ENCODE results near the gene FAM53B. TPM values are rescaled to one million over a fixed set of nuclear protein-coding genes. Genes with fewer than 3 reads are reported as not detected.

Gene FAM53B
- total RNA-seq, 1 experiment from 2014 or later = 8.7 TPM

- DNase-seq (ENCODE audit: low spot score) = no peak
Measured at GRCh38 chr10:124728071-124728829, 15.9 kb downstream of the FAM53B start.

DNA sequence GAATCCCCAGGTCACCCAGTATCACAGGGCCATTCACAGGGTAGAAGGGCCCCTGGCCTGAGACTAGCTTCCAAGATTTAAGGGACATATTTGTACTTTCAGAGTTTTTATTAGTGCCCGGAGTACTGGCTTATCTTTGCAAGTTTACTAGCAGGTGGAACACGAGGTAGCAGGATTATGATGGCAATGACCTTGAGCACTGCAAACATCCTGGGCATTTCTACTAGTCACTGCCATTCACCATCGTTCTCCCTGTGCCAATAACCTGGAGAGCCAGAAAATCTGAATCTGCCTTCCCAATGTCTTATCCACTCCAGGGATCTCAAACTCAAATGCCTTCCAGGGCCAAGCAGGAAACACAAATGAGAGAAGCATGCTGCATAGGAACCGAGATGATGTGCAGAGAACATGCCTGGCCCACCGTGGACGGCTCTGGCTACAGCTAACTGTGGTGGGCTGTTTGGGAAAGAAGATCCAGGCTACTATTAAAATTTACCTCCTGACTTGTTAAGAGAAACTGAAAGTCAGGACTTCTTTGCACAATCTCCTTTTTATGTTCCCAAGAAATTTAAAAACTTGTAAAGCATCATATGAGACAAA is 16.7 kb downstream of the FAM53B start:
- DNase-seq (ENCODE audit: low spot score) = no peak

DNA sequence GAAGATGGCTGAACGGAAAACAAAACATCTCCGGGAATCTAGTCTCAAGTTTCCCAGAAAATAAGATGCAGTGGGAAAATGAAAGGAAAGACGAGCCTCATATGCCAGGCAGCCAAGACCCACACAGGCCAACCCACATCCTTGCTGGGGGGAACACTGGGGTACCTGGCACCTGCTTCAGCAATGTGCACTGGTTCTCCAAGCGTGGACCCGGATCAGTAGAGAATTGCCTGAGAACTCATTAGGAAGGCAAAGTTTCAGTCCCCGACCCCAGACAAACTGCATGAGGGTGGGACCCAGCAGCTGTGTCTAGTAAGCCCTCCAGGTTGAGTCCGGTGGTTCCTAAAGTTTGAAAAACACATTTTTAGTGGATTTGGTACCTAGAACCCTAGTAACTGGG is 18.4 kb downstream of the FAM53B start:
- no peak for DNase-seq (ENCODE audit: low spot score)

DNA sequence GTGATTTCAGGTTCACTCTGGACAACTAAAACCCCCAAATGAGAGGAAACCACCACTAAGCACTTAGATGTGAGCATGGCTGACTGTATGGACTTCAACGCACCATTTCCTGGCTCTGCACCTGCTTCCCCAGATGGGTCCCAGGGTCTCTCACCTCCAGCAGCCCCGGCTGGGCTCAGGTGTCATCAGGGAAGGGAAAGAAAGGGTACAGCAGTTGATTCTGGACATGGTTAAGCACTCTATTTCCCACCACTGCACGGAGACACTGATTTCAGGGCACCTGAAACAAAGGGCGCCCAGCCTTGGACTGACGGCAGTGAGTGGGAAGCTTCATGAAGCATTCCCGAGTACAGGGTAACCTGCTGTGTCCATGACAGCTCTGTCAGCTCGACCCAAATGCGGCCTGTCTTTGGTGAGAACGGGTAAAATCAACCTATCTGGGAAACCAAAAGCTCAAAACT is 19.0 kb downstream of the FAM53B start:
- DNase-seq (ENCODE audit: low spot score) = no peak

DNA sequence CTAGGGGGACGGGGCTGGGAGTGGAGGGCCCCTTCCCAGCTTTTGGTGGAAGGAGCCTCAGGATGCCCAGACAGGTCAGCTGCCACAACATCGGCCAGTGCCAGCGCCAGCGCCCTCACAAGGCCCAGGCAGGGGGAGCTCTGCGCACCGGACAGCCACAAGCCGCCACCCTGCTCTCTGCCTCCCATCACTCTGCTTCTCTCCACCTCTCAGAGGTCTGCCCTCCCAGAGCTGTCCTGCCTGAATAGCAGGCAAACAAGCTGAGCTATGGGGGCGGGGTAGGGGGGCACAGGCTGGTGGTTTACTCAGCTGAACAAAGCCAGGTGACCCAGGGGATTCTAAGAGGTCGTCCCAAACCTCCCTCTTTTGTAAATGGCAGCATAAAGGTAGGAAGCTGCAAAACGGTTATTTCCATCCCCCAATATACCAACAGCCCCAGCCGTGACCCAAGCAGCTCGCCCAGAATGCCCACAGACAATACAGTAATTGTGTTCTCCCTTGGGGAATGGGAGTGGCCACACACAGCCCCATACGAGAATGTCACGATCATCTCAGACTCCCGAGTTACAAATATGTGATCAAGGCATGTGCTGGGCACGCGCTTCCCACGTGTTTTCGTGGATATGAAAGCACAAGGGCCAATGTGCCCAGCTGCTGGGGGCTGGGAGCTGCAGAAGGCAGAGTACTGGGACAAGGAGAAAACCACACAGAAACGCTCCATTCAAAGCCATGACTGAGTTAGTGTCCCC is 19.7 kb downstream of the FAM53B start:
- DNase-seq (ENCODE audit: low spot score) = no peak

GRCh38 chr10:124723826-124724225 is 20.4 kb downstream of the FAM53B start:
- no peak for DNase-seq (ENCODE audit: low spot score)

- no peak for DNase-seq (ENCODE audit: low spot score)
Measured at GRCh38 chr10:124722798-124723783, 21.1 kb downstream of the FAM53B start.

- no peak for DNase-seq (ENCODE audit: low spot score)
Measured at GRCh38 chr10:124721330-124722045, 22.7 kb downstream of the FAM53B start.

DNA sequence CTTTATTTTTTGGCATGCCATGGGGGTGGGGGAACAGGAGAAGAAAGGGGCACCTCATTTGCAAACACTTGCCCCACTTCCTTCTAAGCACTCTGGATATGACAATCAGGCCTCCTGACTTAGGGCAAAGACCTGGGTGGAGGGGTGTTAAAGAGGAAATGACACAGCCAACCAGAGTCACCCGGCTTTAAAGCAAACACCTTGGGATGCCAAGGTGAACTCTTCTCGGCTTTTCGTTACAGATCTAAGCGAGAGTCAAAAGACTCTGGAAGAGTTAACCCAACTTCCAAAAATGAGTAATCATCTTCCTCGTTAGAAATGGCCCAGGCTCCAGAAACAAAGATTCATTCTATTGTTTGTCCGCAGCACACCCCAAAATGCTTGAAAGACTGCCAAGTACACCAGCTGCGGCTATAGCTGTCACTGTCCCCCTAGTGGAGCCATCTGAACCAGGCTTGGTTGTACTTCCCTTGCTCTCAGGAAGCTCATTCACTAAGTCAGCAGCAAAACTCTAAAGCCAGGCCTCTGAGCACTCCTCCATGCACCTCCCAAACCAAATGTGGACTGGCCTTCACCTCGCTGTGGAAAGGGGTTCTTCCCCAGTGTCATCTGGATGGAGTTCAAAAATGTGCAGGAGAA is 24.8 kb downstream of the FAM53B start:
- peak; percentile 71 for DNase-seq (ENCODE audit: low spot score)

DNA sequence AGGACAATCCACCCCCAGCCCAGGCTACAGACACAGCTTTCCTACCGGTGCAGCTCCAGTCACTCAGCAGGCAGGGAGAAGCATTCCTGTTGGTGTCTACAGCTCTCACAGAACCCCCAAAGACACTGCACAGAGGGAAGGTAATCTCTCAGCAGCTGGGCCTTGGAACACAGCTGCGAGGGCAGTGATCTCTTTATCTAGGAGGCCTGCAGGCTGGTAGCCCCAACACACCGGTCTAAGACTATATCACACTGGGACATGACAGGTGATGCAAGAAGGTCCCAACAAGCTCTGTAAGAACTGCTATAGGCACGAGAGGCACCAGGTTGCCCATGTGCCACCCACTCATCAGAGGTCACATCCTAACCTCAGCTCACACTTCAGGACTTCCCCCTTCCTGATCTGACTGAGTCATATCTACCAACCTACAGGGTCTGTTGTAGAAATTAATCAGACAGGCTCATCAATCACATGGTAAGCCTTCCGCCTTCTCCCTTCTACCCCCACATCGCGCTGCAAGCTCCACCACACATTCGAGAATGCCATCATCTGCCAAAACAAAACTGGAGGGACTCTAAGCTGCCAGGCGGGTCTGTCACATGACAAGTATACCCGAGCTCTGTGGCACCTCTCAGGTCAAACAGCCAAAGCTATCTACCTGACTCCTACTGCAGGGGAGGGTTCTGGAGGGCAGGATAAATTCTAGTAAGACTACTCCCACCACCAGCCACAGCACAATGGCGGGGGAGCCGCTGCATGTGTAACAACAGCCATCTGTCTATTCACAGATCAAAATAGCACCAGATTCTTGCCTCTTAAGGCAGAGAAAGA is 26.1 kb downstream of the FAM53B start:
- DNase-seq (ENCODE audit: low spot score) = peak; percentile 22

GRCh38 chr10:124717041-124717757 is 27.0 kb downstream of the FAM53B start:
- DNase-seq (ENCODE audit: low spot score) = no peak

DNA sequence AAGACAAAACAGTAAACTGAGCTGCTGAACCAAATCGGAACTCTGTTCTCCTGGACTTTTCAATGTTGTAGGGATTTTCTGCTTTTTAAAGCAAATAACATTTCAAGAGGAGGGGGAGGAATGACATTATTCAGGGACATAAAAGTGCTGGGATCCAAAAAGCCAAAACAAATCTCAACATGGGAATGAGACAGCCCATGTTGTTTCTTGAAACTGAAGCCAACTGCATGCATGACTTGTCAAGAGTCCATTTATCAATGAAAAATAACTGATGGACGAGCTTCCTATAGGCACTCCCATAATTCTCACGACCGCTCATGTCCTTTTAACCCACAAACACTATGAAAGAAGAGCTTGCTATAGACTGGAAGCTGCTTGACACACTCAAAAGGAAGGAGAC is 27.8 kb downstream of the FAM53B start:
- no peak for DNase-seq (ENCODE audit: low spot score)

GRCh38 chr10:124715439-124715838 is 28.7 kb downstream of the FAM53B start:
- no peak for DNase-seq (ENCODE audit: low spot score)

- DNase-seq (ENCODE audit: low spot score) = no peak
Measured at GRCh38 chr10:124713679-124714255, 30.4 kb downstream of the FAM53B start.

- no peak for DNase-seq (ENCODE audit: low spot score)
Measured at GRCh38 chr10:124712704-124713407, 31.3 kb downstream of the FAM53B start.

DNA sequence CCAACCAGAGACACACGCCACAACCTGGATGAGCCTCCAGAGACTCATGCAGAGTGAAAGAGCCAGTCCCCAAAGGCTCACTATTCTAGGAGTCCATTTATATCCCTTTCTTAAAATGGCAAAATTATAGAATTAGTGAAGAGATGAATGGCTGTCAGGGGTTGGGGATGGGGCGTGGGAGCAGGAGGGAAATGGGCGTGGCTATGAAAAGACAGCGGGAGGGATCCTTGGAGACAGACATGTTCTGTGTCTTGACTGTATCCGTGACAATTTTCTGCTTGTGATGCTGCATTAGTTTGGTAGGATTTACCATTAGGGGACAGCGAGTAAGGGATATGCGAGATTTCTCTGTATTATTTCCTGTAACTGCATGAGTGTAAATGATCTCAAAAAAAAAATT is 33.0 kb downstream of the FAM53B start:
- DNase-seq (ENCODE audit: low spot score) = no peak

- no peak for DNase-seq (ENCODE audit: low spot score)
Measured at GRCh38 chr10:124710266-124710881, 33.8 kb downstream of the FAM53B start.

All from A172 (cell line).